ENCODE results near the gene HMGN3. TPM values are rescaled to one million over a fixed set of nuclear protein-coding genes. Genes with fewer than 3 reads are reported as not detected.

Gene HMGN3
- total RNA-seq, 2 donors from 2014 or later, result 33.3 to 61.1 TPM

DNA sequence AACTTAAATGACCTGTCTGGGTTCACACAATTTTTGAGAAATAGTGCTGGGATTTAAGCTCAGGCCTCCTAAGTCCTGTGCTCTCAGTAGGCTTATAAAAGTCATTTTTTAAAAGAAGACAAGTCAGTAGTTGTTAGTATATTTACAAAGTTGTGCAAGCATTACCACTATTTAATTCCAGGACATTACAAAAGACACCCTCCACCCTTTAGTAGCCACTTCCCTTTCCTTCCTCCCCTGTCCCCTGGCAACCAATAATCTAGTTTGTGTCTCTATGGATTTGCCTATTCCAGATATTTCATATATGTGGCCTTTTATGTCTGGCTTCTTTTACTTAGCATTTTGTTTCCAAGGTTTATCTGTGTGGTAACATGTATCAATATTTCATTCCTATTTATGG, 37.6 kb downstream of the HMGN3 start:
- intact Hi-C loops (cut with DNase I), result no loop called here

DNA sequence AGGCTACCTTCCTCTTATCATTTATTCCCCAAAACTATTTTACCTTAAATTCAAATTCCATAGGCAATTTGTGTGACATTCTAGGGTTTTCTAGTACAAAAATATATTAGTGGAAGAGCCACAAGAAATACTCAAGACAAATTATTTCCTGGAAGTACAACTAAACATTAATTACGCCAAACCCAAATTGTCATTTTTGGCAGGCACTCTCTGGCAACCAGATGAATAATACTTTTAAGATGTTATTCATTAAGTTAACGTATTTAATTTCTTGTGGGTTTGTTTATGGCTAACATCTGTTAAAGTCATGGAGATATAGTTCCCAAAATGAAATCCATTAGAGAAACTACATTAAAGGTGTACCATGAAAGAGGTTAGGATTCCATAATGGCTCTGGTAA, 40.5 kb downstream of the HMGN3 start:
- no peak for DNase-seq (ENCODE audit: low spot score)
- intact Hi-C loops (cut with DNase I), result no loop called here

More for the DNA sequence above, 37.6 kb downstream of the HMGN3 start:
- no peak for DNase-seq (ENCODE audit: low spot score)

DNA sequence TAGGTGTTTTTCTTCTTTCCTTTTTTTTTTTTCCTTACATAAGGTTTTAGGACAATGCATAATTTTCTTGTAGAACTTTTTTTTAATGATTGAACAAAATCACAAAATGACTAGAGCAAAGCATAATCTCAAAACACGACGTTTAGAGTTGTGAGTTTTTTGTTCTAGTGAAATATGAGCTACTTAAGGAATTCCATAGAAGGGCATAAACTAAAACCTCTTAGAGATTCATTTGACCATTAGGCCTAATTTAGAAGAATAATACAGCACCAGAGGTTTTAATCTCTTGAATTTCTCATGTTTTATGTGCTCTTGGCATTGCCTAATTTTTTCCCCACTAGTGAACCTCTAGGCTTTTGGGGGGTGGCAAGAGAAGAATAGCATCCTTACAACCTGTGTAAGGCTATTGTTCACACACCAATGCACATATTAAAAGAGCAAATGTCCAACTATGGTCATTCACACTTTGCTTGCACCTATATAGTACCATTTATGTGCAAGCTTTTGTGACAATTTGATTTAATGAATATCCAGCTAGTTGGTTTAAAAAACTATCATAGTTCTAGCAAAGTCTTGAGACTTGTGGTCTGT, 44.6 kb downstream of the HMGN3 start:
- intact Hi-C loops (cut with DNase I), result no loop called here
- DNase-seq (ENCODE audit: low spot score), result no peak

DNA sequence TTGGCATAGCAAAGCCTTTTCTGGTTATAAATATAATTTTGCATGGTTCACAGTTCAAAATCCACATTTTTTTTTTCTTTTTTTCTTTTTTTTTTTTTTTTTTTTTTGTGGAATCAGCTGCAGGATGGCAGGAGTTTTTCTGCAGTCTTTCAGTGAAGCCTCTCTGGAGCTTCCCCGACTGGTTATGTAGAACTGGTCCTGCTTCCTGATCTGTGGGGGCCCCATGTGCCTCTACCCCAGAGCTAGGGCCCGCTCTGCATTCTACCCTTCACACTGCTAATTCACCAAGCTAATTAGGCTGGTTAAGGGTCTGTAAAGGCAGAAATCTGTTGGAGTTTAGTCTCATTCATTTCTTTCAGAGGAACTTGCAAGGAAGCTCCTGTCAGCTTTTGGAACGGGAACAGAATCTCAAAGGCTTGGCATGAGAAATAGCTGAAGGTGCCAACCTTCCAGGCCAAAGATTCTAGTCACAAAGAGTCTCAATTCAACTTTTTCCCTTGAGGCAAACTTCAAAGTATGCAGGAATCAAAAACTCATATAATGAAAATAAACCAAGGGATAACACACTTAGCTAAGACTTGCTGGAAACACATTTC, 45.5 kb downstream of the HMGN3 start:
- intact Hi-C loops (cut with DNase I), result no loop called here
- no peak for DNase-seq (ENCODE audit: low spot score)

DNA sequence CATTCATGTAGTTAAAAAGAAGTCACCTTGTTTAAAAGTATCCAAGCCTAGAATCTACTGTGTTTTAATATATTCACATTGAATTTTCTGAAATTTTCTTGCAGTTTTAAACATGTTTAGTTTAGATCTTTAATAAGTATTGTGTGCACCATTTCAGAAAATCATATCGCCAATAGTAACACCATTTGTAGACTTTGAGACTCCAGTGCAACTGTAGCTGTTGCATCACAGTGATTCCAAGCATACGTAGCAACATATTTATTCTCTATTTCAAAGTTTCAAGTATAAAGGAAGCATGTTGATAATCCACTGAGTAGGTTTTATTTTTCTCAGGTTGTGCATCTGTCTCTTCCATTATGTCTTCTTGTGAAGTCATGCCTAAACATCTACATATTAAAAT, 46.4 kb downstream of the HMGN3 start:
- no peak for DNase-seq (ENCODE audit: low spot score)
- intact Hi-C loops (cut with DNase I), result no loop called here

DNA sequence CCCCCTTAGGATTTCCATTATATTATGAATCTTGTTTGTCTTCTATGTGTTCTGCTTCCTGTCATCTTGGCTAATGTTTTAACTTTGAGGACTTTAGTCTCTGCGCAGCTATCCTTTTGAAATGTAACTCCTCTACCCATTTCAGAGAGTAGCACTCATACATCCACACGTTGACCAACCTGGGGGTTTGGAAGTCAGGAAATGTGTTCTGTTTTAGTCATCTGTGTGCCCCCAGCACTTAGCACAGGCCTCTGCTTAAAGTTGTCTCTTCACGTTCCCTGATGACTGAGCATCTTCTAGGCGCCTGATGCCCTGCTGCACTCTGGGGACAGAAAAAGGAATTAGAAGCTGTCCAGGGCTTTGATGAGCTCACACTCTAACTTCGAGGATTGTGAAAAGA, 47.9 kb downstream of the HMGN3 start:
- no peak for DNase-seq (ENCODE audit: low spot score)
- intact Hi-C loops (cut with DNase I), result no loop called here

DNA sequence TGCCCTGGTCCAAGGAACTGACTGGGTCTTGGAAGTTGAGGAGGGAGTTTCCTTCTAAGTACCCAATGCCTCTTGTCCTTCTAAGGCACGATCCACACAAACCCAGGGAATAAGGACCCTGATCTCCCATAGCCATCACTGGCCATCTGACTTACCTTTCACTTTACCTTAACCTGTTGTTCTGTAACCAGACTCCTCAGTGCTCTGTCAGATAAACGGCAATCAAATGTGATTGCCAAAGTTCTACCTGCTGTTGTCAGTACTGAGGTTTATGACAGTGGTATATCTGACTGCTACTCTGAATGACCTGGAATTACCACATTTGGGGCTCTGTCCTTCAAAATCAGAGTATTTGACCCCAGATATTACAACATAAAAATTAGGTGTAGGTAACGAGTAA, 49.8 kb downstream of the HMGN3 start:
- no peak for DNase-seq (ENCODE audit: low spot score)
- intact Hi-C loops (cut with DNase I), result no loop called here

DNA sequence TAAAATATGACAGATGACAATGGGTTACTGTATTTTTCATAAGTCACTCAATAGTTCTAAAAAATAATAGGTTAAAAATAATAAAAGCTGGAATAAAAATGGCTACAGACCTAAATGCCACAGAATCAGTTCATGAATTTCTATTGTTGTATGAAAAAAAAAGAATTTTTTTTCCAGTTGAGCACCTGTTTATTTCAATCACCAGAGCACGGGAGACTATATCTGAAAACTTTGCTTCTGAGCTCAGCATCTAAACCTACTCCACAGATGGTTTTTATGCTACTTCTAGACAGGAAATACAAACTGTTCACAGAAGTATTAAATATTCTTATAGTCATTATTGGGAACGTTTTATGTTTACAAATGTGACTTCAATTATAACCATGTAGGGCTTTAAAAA, 50.4 kb downstream of the HMGN3 start:
- DNase-seq (ENCODE audit: low spot score), result no peak
- intact Hi-C loops (cut with DNase I), result no loop called here

DNA sequence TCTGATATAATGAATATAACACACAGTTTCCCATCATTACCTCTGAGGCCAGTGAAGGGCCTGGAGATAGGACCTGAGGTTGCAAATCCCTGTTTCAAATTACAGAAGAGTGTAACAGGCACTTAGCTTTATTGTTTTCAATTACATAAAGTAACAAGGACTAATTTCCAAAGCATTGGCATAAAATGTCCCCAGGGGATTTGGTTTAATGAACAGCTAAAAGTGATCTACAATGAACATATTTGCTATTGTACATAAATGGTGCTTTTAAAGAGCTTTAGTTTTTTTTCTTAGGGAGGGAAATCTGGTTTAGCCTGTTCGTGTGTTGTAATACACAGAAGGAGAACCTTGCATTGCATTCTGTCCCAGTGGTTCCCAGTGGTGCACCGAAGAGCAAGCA, 54.4 kb downstream of the HMGN3 start:
- DNase-seq (ENCODE audit: low spot score), result no peak

DNA sequence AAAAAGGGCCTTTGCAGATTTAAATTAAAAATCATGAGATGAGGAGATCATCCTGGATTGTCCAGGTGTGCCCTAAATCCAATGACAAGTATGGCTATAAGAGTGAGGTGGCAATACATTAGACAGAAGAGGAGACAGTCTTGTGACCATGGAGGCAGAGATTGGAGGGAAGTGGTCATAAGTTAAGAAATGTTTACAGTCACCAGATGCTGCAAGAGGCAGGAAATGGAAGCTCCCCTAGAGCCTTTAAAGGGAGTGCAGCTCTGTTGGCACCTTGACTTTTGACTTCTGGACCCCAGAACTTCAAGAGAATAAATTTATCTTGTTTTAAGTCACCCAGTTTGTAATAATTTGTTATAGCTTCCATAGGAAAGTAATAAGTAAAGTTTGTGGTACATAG, 61.1 kb downstream of the HMGN3 start:
- no peak for DNase-seq (ENCODE audit: low spot score)

More for the DNA sequence above, 54.4 kb downstream of the HMGN3 start:
- intact Hi-C loops (cut with DNase I), result no loop called here

DNA sequence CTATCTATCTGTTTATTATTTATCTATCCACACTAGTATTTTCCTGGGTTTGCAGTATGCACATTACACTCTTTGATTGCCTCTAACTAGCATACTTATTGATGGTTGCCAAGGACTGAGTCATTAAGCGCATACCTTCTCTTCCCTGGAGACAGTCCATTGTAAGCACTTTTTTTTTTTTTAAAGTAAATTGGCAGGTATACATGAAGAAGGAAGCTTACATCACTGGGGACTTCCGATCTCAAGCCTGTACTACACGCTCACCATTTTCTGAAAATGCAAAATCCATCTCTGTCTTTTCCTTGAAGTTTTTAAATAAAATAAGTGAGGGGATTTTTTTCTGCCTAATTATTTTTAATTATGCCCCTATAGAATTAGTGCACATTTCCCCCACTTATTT, 63.5 kb downstream of the HMGN3 start:
- intact Hi-C loops (cut with DNase I), result no loop called here
- no peak for DNase-seq (ENCODE audit: low spot score)

More for the DNA sequence above, 61.1 kb downstream of the HMGN3 start:
- intact Hi-C loops (cut with DNase I), result no loop called here

DNA sequence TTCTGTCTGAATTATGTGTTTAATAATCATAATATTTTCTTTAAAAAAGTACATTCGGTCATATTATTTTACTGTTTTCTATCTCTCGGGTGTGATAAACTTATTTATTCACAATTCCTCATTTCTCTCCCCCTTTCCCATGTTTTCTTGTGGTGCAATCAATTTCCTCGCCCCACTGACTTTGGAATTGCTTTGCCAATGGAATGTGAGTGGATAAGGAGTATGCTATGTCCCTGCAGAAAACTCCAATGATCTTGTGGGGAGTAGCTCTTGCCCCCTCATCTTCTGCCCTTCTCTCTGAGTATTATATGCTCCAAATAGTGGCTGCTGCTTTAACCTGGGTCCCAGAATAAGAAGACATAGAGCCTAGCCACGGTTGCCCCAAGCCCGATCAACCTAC, 64.1 kb downstream of the HMGN3 start:
- DNase-seq (ENCODE audit: low spot score), result no peak
- intact Hi-C loops (cut with DNase I), result no loop called here

DNA sequence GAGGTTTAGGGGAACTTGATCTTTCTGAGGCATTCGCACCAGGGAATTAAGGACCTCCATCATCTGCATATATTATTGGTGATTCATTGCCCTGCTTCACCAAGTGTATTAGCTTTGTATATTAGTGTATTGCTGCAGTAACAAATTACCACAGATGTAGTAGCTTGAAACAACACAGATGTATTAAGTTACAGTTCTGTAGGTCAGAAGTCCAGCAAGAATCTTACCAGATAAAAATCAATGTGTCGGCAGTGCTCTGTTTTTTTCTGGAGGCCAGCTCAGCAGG, 65.8 kb downstream of the HMGN3 start:
- intact Hi-C loops (cut with DNase I), result no loop called here

DNA sequence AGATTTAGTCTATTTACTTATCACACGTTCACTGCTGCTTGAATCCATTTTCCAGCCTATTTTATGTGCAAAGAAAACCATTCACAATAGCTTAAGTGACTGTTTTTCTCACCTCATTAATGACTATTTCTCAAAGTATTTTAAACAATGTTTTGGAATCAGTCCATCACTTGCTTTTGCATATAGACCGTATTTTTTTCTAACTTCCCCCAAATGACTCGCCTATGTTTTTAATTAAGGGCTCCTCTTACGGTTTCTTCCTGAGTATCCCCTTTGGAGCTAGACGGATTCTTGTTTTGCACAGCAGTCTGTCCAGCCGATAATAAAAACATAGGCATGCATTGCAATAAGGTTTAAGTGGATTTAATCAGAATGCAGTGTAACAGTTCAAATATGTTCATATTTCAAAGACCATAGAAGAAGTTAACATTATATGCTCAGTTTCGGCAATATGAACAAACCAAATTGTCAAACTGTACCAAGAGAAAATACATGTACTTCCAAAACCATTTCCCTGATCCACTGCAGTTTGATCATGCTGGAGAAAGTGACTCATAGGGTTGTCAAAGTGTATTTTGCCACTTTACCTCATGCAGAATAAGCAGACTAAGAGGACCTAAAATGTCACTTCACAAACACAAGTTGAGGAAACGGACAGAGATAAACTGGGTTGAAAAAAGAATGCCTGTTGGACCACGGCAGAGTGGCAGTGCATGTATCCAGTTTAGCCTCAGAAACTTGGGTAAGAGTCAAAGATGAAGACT, 66.4 kb downstream of the HMGN3 start:
- no peak for DNase-seq (ENCODE audit: low spot score)
- intact Hi-C loops (cut with DNase I), result no loop called here

More for the DNA sequence above, 65.8 kb downstream of the HMGN3 start:
- no peak for DNase-seq (ENCODE audit: low spot score)

DNA sequence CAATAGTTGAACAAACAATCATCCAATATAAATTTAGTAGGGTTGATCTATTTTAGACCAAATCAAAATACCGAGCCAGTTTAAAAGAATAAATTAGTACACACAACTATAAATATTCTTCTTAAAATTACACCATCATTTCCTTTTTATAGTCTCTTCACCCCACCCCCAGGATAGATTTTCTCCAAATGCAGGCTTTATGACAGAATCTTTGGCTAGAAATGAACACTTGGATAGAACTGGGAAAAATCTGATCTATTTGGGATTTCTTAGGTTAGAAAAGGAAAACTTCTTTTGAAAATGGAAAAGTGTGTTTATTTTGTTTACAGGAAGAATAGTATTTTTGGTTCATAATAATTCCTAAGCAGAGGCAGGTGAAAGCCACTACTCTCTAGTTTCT, 74.6 kb downstream of the HMGN3 start:
- no peak for DNase-seq (ENCODE audit: low spot score)
- intact Hi-C loops (cut with DNase I), result no loop called here

DNA sequence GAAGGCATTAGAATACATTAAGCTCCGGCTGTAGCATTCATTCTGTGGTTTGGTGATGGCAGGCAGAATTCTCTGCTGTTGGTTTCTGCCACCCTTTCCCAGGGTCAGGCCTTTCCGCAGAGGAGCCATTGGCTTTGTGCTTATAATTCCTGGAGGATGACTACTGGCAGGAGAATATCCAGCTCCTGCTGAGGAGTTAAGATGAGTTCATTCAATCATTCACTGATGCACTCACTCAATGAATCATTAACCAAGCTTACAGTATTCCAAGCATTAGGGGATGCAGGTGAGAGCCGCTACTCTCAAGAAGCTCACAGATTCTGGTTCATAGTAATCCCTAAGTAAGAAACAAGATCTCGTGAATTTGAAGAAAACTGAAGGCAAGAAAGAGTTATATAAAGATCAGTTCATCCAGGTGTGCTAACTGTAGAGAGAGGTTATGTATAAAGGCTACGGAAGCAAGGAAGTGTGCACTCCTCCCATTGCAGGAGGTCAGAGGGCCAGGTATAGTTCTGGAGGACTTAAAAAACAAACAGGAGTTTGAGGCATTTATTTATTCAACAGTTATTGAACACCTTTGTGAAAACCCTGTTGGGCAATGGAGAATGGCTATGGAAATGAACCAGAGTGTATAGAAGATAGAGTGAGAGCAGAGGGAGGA, 75.5 kb downstream of the HMGN3 start:
- no peak for DNase-seq (ENCODE audit: low spot score)
- intact Hi-C loops (cut with DNase I), result no loop called here

DNA sequence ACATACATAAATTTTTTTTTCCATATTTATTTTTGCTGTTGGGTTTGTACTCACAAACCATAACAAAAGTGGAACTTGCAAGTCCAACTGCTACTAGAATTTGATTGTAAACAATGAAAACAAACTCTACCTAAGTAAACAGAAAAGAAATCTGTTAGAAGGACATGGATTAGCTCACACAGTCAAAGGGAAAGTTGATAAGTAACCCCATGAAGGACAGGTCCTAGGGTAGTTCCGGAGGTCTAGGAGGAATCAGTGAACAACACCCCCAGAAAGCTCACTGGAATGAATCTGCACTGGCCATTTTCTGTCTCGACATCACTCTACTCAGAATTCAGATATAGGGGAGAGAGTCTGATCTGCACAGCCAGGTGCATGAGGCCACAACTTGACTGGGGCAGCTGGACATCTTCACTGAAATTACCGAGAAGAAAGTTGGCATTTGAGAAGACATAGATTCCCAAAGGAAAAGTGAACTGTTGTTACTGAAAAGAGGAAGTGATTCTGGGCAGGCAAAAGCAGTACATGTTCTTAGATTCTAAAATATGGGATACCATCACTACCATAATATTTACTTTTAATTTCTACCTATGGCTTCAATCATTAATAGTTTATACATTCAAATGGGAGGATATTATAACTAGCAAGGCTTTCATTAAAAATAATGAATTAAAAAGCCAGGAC, 76.4 kb downstream of the HMGN3 start:
- no peak for DNase-seq (ENCODE audit: low spot score)
- intact Hi-C loops (cut with DNase I), result no loop called here

DNA sequence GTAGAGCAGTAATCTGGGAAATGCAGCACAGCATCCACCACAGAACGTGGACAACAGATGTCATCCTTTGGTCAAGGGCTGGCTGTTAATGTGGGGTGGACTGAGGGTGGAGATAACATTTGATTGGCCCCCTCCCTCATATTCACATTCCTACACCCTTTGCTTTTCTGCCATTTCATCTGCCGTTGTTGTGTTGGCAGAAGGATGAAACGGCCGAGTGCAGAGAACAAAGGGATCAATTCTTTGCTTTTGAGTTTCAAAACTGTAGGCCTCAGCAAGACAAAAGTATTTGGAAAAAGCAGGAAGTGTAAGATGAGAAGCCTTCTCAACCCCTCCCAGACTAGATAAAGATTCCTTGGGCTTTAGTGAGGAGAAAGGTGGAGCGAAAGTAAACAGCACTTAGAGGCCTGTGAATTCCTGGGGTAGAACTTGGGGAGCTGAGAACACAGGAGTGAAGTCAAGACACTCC, 82.2 kb downstream of the HMGN3 start:
- intact Hi-C loops (cut with DNase I), result no loop called here
- DNase-seq (ENCODE audit: low spot score), result no peak

Measured in posterior vena cava (tissue), 2 donors.